Kidney (tissue), 14 donors: Measurements from ENCODE around the gene ZCCHC14. TPM values are rescaled to one million over a fixed set of nuclear protein-coding genes. Genes with fewer than 3 reads are reported as not detected.

Experiments used
- DNase-seq, 5 donors: peaks; one replicate each; pipeline ENCODE4 v3.0.0-alpha.2; 2013 to 2020
- FAIRE-seq: peaks from 2 replicates; lab custom pipeline; 2012; peaks lifted over from hg19 to GRCh38; lab: Jason Lieb, UNC
- H3K27ac ChIP-seq, 2 donors: one replicate each; pipeline ENCODE4 v1.7.0; 2013; ENCODE audit warnings: low read depth in 2 of 2, low read length in 2 of 2, inconsistent platforms in 1 of 2
- H3K27me3 ChIP-seq: one replicate; pipeline ENCODE4 v1.7.1; 2013; ENCODE audit warnings: low read length, inconsistent platforms; ENCODE audit not compliant: control insufficient read depth, insufficient read depth
- H3K36me3 ChIP-seq, 3 donors: one replicate each; pipeline versions ENCODE4 v1.7.0 to v1.7.1; 2013; ENCODE audit warnings: low read length in 3 of 3, control low read depth in 1 of 3, inconsistent platforms in 1 of 3; ENCODE audit not compliant: insufficient read depth in 3 of 3, control insufficient read depth in 2 of 3
- H3K4me1 ChIP-seq, 3 donors: one replicate each; pipeline versions ENCODE4 v1.7.0 to v1.7.1; 2013; ENCODE audit warnings: low read length in 3 of 3, inconsistent platforms in 1 of 3, low read depth in 1 of 3; ENCODE audit not compliant: control insufficient read depth in 2 of 3, insufficient read depth in 2 of 3
- H3K4me3 ChIP-seq, 3 donors: one replicate each; pipeline versions ENCODE4 v1.7.0 to v1.8.1; 2013; ENCODE audit warnings: low read length in 3 of 3, control low read depth in 1 of 3, inconsistent platforms in 1 of 3
- H3K9ac ChIP-seq, 3 donors: one replicate each; pipeline versions ENCODE4 v1.7.0 to v1.7.1; 2013; ENCODE audit warnings: low read length in 3 of 3, control low read depth in 1 of 3, inconsistent platforms in 1 of 3
- H3K9me3 ChIP-seq, 3 donors: one replicate each; pipeline versions ENCODE4 v1.7.0 to v1.7.1; 2013; ENCODE audit warnings: low read length in 3 of 3, control low read depth in 1 of 3, inconsistent platforms in 1 of 3; ENCODE audit not compliant: control insufficient read depth in 2 of 3, insufficient read depth in 1 of 3
- CTCF ChIP-seq: IDR thresholded peaks from 3 replicates; pipeline ENCODE4 v1.5.1; 2012; ENCODE audit warnings: mild to moderate bottlenecking, moderate library complexity, borderline replicate concordance; ENCODE audit not compliant: insufficient read depth; ENCODE audit errors: extremely low read depth
- intact Hi-C: fragments of 100-400 bp; cut with DNase I; formaldehyde crosslinking; loops from one replicate; pipeline ENCODE4 v1.11.1; 2022
- polyA plus RNA-seq: library from polyadenylated mRNA; stranded (reverse); fragments of 350-450 nt; fragmentation: Illumina TruSeq; extraction: RNeasy Lipid Tissue Mini Kit (QIAGEN cat#74804); gene quantifications from one replicate; pipeline ENCODE4 v1.2.3, GENCODE V29; 2014; ENCODE audit warnings: low read depth, low replicate concordance; ENCODE audit not compliant: insufficient read depth
- total RNA-seq: library from RNA; stranded (reverse); fragmentation: NEBNext Ultra II Directional; extraction: Animal tissue kit (Norgen Biotek cat#: 25700); gene quantifications from one replicate; pipeline ENCODE4 v1.2.1, GENCODE V29; 2021
- donor health status: control.
- donor health status: control.
- donor health status: control.
- donor health status: control.
- donor health status: control.
- donor health status: DM: yes; HTN: yes; CAD: no.
- donor health status: Normal renal cell carcinoma (clear cell type).

Gene ZCCHC14
- total and polyA plus RNA-seq, 2 donors from 2014 or later = 6.4 to 32.8 TPM

- Histone ChIP-seq H3K27me3 (no peaks in the 10 kb centered on the region), H3K9ac (no peak overlapping the region), H3K4me3 (no peak overlapping the region), H3K9me3 (no peaks in the 10 kb centered on the region), H3K4me1 (no peaks in the 10 kb centered on the region), H3K27ac (no peak overlapping the region), H3K36me3 (peaks cover 6 to 30% (median 14%) of the 10 kb centered on the region in 3 donors)
- intact Hi-C loops = no loop called here
- TF ChIP-seq CTCF = no peak
- DNase-seq (no peak), FAIRE-seq (no peak)
These were observed 134.1 kb downstream of the ZCCHC14 start for GRCh38 chr16:87358696-87359095.

GRCh38 chr16:87358250-87358649 lies 134.6 kb downstream of the ZCCHC14 start:
- H3K36me3 ChIP-seq = peaks cover 6 to 30% (median 14%) of the 10 kb centered on the region in 3 donors
- H3K9me3 ChIP-seq = no peaks in the 10 kb centered on the region
- FAIRE-seq (no peak), DNase-seq (no peak)
- H3K4me1 ChIP-seq = no peaks in the 10 kb centered on the region
- H3K27ac ChIP-seq = no peak overlapping the region
- H3K27me3 ChIP-seq = no peaks in the 10 kb centered on the region
- TF ChIP-seq CTCF = no peak
- intact Hi-C loops = no loop called here
- H3K9ac ChIP-seq = no peak overlapping the region
- no peak overlapping the region for H3K4me3 ChIP-seq

GRCh38 chr16:87356491-87356853 lies 136.4 kb downstream of the ZCCHC14 start:
- H3K4me3 ChIP-seq = no peak overlapping the region
- FAIRE-seq (no peak), DNase-seq (no peak)
- no peak overlapping the region for H3K9ac ChIP-seq
- no peaks in the 10 kb centered on the region for H3K27me3 ChIP-seq
- no peak for TF ChIP-seq CTCF
- peaks cover 6 to 28% (median 14%) of the 10 kb centered on the region in 3 donors for H3K36me3 ChIP-seq
- no peak overlapping the region for H3K27ac ChIP-seq
- intact Hi-C loops = no loop called here
- H3K9me3 ChIP-seq = no peaks in the 10 kb centered on the region
- H3K4me1 ChIP-seq = no peaks in the 10 kb centered on the region

Other genes with a start within 250 kb of the ZCCHC14 start
- gene C16orf95, start 175.6 kb downstream of the ZCCHC14 start, total RNA-seq = 2.5 TPM
- gene C16orf95, start 175.6 kb downstream of the ZCCHC14 start, polyA plus RNA-seq = 11.5 TPM
- 34.9 TPM for gene FBXO31, start 109.2 kb downstream of the ZCCHC14 start, total RNA-seq
- 12.5 TPM for gene FBXO31, start 109.2 kb downstream of the ZCCHC14 start, polyA plus RNA-seq
- 57.1 TPM for gene MAP1LC3B, start 100.7 kb downstream of the ZCCHC14 start, total RNA-seq
- gene MAP1LC3B, start 100.7 kb downstream of the ZCCHC14 start, polyA plus RNA-seq = 70.3 TPM
- 0.69 TPM for gene JPH3, start 109.5 kb upstream of the ZCCHC14 start, total RNA-seq
- not detected for gene JPH3, start 109.5 kb upstream of the ZCCHC14 start, polyA plus RNA-seq